Measurements from ENCODE around the gene NR3C2.

NR3C2 gene

GRCh38 chr4:148441986-148442831 lies at the start of gene NR3C2:
Gene NR3C2 (minus strand): TSS chr4:148442414.
- peak; percentile 92 to 99 (median 98) for DNase-seq

GRCh38 chr4:148487181-148487580 lies 45.0 kb upstream of the NR3C2 start:
- no peak for DNase-seq

- no peak for DNase-seq
Measured at GRCh38 chr4:148481636-148482035, 39.4 kb upstream of the NR3C2 start.

- no peak for DNase-seq
Measured at GRCh38 chr4:148477276-148477675, 35.1 kb upstream of the NR3C2 start.

GRCh38 chr4:148469938-148470337 lies 27.7 kb upstream of the NR3C2 start:
- no peak for DNase-seq

- DNase-seq, result no peak
Measured at GRCh38 chr4:148454835-148455234, 12.6 kb upstream of the NR3C2 start.

- DNase-seq, result no peak
Measured at GRCh38 chr4:148453833-148454232, 11.6 kb upstream of the NR3C2 start.

- DNase-seq, result no peak
Measured at GRCh38 chr4:148452970-148453369, 10.8 kb upstream of the NR3C2 start.

GRCh38 chr4:148449921-148450320 lies 7.7 kb upstream of the NR3C2 start:
- no peak for DNase-seq

- no peak for DNase-seq
Measured at GRCh38 chr4:148448141-148448540, 5.9 kb upstream of the NR3C2 start.

- DNase-seq, result peak in 5 of 6 experiments; percentile 9 to 44 (median 35)
Measured at GRCh38 chr4:148447681-148448080, 5.5 kb upstream of the NR3C2 start.

GRCh38 chr4:148445860-148446330 lies 3.7 kb upstream of the NR3C2 start:
- no peak for DNase-seq

GRCh38 chr4:148445071-148445859 lies 3.1 kb upstream of the NR3C2 start:
- DNase-seq, result peak; percentile 70 to 93 (median 84)

- peak; percentile 43 to 74 (median 62) for DNase-seq
Measured at GRCh38 chr4:148444296-148445070, 2.3 kb upstream of the NR3C2 start.

GRCh38 chr4:148443512-148444295 lies 1.5 kb upstream of the NR3C2 start:
- DNase-seq, result peak; percentile 5 to 73 (median 48)

- peak in 3 of 6 experiments; percentile 67 to 84 (median 70) for DNase-seq
Measured at GRCh38 chr4:148442832-148443511, 758 bp upstream of the NR3C2 start.

GRCh38 chr4:148441624-148441985 lies 609 bp downstream of the NR3C2 start:
- DNase-seq, result no peak

- DNase-seq, result no peak
Measured at GRCh38 chr4:148438047-148438446, 4.2 kb downstream of the NR3C2 start.

GRCh38 chr4:148437439-148437838 lies 4.8 kb downstream of the NR3C2 start:
- DNase-seq, result no peak

GRCh38 chr4:148436512-148436911 lies 5.7 kb downstream of the NR3C2 start:
- no peak for DNase-seq

GRCh38 chr4:148435654-148436406 lies 6.4 kb downstream of the NR3C2 start:
- no peak for DNase-seq
